Testis (tissue), 5 donors: ENCODE data around the gene LTBP4. TPM values are rescaled to one million over a fixed set of nuclear protein-coding genes. Genes with fewer than 3 reads are reported as not detected.

ENCODE experiments used
- DNase-seq: peaks from one replicate; pipeline ENCODE4 v3.0.0-alpha.2; 2019
- H3K27ac ChIP-seq, 2 donors: fragments of 200-600 bp; sonication (generic); one replicate each; pipeline ENCODE4 v1.5.1; 2019
- H3K27me3 ChIP-seq: fragments of 200-600 bp; sonication (generic); one replicate; pipeline ENCODE4 v1.5.1; 2019
- H3K36me3 ChIP-seq: fragments of 200-600 bp; sonication (generic); one replicate; pipeline ENCODE4 v1.5.1; 2017; ENCODE audit warnings: low read depth; ENCODE audit errors: missing control alignments
- H3K4me1 ChIP-seq: fragments of 200-600 bp; sonication (generic); one replicate; pipeline ENCODE4 v1.5.1; 2019
- H3K4me3 ChIP-seq, 2 donors: fragments of 200-600 bp; sonication (generic); one replicate each; pipeline ENCODE4 v1.5.1; 2017 to 2019
- H3K9me3 ChIP-seq: fragments of 200-600 bp; sonication (generic); one replicate; pipeline ENCODE4 v1.5.1; 2017
- CTCF ChIP-seq, 3 experiments: fragments of 450-650 bp in 2 of 3; fragments of 200-600 bp in 1 of 3; sonication (generic) in 1 of 3; IDR thresholded peaks; one replicate each; pipeline ENCODE4 v1.5.1; 2016 to 2019; ENCODE audit warnings: antibody characterized with exemption in 3 of 3, mild to moderate bottlenecking in 2 of 3, moderate library complexity in 1 of 3
- POLR2A ChIP-seq: fragments of 450-650 bp; IDR thresholded peaks from one replicate; pipeline ENCODE4 v1.6.1; 2017; ENCODE audit warnings: antibody characterized with exemption, mild to moderate bottlenecking, moderate library complexity
- WGBS, 2 donors: methylation state at CpG; one replicate each; pipeline ENCODE4 v1.1.5; 2018; 5-methylcytosine and 5-hydroxymethylcytosine counted together
- intact Hi-C: fragments of 100-400 bp; cut with DNase I; formaldehyde crosslinking; loops from one replicate; pipeline ENCODE4 v1.15.1; 2023; ENCODE audit warnings: low total_unique reads
- long read RNA-seq, 2 donors: transcript quantifications; one replicate each; lab custom pipeline, GENCODE V29; 2026
- polyA plus RNA-seq: library from polyadenylated mRNA; stranded (reverse); fragments of 350-450 nt; fragmentation: Illumina TruSeq; extraction: RNeasy Lipid Tissue Mini Kit (QIAGEN cat#74804); gene quantifications from one replicate; pipeline ENCODE4 v1.2.3, GENCODE V29; 2014; ENCODE audit warnings: low read depth, low replicate concordance; ENCODE audit not compliant: insufficient read depth
- total RNA-seq, 2 donors: library from RNA; depleted of rRNA; stranded (reverse); fragments of >200 nt; gene quantifications; one replicate each; pipeline ENCODE4 v1.2.3, GENCODE V29; 2016

The LTBP4 gene
- total RNA-seq (100 to 1,000 TPM; 309 to 417 TPM), polyA plus RNA-seq (270 TPM)
- long read RNA-seq, donor 1, full-length matches to known transcripts = 10 of 120 reads
- long read RNA-seq, donor 1, partial matches to known transcripts = 97 of 120 reads
- long read RNA-seq, donor 1, other reads (novel, unspliced or antisense) = 13 of 120 reads
- long read RNA-seq, donor 2, full-length matches to known transcripts = 3 of 76 reads
- long read RNA-seq, donor 2, partial matches to known transcripts = 73 of 76 reads
- long read RNA-seq, donor 2, other reads (novel, unspliced or antisense) = 0 of 76 reads

- TF ChIP-seq POLR2A = no peak
- no peak for TF ChIP-seq CTCF (IDR thresholded peaks at IDR 0.05)
- Histone ChIP-seq H3K4me1 (peaks cover 52% of the 10 kb centered on the region), H3K27me3 (no peaks in the 10 kb centered on the region), H3K27ac (peak within 1 kb of the TSS; percentile 78 to 80), H3K36me3 (no peaks in the 10 kb centered on the region), H3K9me3 (no peaks in the 10 kb centered on the region), H3K4me3 (peak within 1 kb of the TSS; percentile 63 to 66)
- 0 to 1% methylated on average over 6 to 27 of the region's 82 CpGs for WGBS, 2 donors
- intact Hi-C loops = loop anchor here (2.0 to 5.0 kb wide), 2 partner anchors 36 to 71 kb away; no protein-coding TSS in a partner anchor
- DNase-seq = no peak
Observed at GRCh38 chr19:40601134-40601974, at the start of gene LTBP4. TSS of gene LTBP4 (plus strand) at chr19:40601369. CDS start at chr19:40601388, 19 bp downstream.

GRCh38 chr19:40552848-40553247, 48.3 kb upstream of the LTBP4 start:
- DNase-seq = no peak
- intact Hi-C loops = no loop called here
- H3K4me3 ChIP-seq = no peak overlapping the region
- H3K36me3 ChIP-seq = no peaks in the 10 kb centered on the region
- H3K27ac ChIP-seq = no peak overlapping the region
- WGBS, 2 donors = 94 to 96% methylated on average over 3 of the region's 3 CpGs
- H3K9me3 ChIP-seq = no peaks in the 10 kb centered on the region
- no peaks in the 10 kb centered on the region for H3K4me1 ChIP-seq
- TF ChIP-seq POLR2A (no peak), CTCF (IDR thresholded peaks at IDR 0.05) (no peak)
- H3K27me3 ChIP-seq = no peaks in the 10 kb centered on the region

GRCh38 chr19:40553885-40554857, 47.0 kb upstream of the LTBP4 start:
- no peaks in the 10 kb centered on the region for H3K9me3 ChIP-seq
- H3K27me3 ChIP-seq = no peaks in the 10 kb centered on the region
- H3K4me3 ChIP-seq = peak overlapping the region in 1 of 2 donors; percentile 13
- WGBS, 2 donors = 42 to 47% methylated on average over 28 to 45 of the region's 69 CpGs
- no peak for DNase-seq
- no peak for TF ChIP-seq CTCF (IDR thresholded peaks at IDR 0.05)
- TF ChIP-seq POLR2A = no peak
- intact Hi-C loops = no loop called here
- H3K4me1 ChIP-seq = no peaks in the 10 kb centered on the region
- no peak overlapping the region for H3K27ac ChIP-seq
- no peaks in the 10 kb centered on the region for H3K36me3 ChIP-seq

GRCh38 chr19:40555978-40556689, 45.0 kb upstream of the LTBP4 start:
- WGBS, 2 donors = 85 to 88% methylated on average over 12 to 17 of the region's 17 CpGs
- intact Hi-C loops = no loop called here
- no peak for DNase-seq
- Histone ChIP-seq H3K4me1 (no peaks in the 10 kb centered on the region), H3K27ac (no peak overlapping the region), H3K36me3 (no peaks in the 10 kb centered on the region), H3K27me3 (no peaks in the 10 kb centered on the region), H3K9me3 (no peaks in the 10 kb centered on the region), H3K4me3 (no peak overlapping the region)
- no peak for TF ChIP-seq CTCF (IDR thresholded peaks at IDR 0.05)
- no peak for TF ChIP-seq POLR2A
